Fibroblast of the aortic adventitia (primary cell): ENCODE measurements around the gene ZNF580. TPM values are rescaled to one million over a fixed set of nuclear protein-coding genes. Genes with fewer than 3 reads are reported as not detected.

ENCODE experiments used
- DNase-seq: peaks from one replicate; pipeline ENCODE4 v3.0.0-alpha.2; 2010; ENCODE audit warnings: low read depth
- H3K4me3 ChIP-seq: 2 replicates; pipeline ENCODE4 v1.5.1; 2011; ENCODE audit warnings: low read depth, mild to moderate bottlenecking, control low read depth, low read length, moderate library complexity
- total RNA-seq: library from RNA; depleted of rRNA; stranded (reverse); fragments of >200 nt; gene quantifications from 2 replicates; pipeline ENCODE4 v1.2.3, GENCODE V29; 2012; ENCODE audit warnings: low replicate concordance
- TF ChIP-seq, protein P1 (sequence below): IDR thresholded peaks from 2 replicates; pipeline ENCODE4 v1.5.1; 2011; ENCODE audit warnings: mild to moderate bottlenecking, low read length, control low read depth, inconsistent platforms; ENCODE audit not compliant: insufficient read depth

The ZNF580 gene
- total RNA-seq, 1 donor: 6.3 TPM

DNA sequence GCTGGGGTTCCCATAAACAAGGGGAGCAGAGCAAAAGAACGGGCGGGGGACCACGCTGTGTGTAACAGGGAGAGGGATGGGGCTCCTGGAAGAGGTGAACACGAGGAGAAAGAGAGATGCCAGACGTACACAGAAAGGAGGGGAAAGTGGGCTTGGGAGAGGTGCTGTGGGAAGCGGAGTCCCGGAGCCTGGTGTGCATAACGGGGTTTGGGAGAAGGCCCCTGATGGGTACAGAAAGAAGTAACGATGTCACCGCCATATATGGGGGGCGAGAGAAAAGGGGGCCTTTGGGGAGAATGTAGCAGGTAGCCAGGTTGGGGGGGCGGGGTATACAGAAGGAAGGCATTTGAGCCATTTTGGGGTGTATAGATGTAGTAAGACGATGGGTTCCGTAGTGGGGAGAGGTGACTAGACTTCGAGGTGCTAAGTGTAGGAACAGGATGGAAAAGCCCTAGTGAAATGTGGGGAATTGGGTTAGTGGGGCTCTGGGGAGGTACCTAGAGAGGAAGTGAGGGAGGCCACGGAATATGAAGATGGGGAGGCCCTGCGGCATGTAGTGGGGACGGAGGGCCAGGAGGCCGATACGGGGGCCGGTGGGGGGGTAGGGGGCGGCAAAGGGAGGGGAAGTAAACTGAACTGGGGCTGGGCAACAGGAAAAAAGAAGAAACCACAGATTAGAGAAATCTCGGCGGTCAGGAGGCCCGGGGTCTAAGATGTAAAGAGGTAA is 787 bp downstream of the ZNF580 start:
- peak overlapping the region; percentile 75 for H3K4me3 ChIP-seq
- peak; percentile 39 for DNase-seq
- TF ChIP-seq, protein P1, sequence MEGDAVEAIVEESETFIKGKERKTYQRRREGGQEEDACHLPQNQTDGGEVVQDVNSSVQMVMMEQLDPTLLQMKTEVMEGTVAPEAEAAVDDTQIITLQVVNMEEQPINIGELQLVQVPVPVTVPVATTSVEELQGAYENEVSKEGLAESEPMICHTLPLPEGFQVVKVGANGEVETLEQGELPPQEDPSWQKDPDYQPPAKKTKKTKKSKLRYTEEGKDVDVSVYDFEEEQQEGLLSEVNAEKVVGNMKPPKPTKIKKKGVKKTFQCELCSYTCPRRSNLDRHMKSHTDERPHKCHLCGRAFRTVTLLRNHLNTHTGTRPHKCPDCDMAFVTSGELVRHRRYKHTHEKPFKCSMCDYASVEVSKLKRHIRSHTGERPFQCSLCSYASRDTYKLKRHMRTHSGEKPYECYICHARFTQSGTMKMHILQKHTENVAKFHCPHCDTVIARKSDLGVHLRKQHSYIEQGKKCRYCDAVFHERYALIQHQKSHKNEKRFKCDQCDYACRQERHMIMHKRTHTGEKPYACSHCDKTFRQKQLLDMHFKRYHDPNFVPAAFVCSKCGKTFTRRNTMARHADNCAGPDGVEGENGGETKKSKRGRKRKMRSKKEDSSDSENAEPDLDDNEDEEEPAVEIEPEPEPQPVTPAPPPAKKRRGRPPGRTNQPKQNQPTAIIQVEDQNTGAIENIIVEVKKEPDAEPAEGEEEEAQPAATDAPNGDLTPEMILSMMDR: no peak

DNA sequence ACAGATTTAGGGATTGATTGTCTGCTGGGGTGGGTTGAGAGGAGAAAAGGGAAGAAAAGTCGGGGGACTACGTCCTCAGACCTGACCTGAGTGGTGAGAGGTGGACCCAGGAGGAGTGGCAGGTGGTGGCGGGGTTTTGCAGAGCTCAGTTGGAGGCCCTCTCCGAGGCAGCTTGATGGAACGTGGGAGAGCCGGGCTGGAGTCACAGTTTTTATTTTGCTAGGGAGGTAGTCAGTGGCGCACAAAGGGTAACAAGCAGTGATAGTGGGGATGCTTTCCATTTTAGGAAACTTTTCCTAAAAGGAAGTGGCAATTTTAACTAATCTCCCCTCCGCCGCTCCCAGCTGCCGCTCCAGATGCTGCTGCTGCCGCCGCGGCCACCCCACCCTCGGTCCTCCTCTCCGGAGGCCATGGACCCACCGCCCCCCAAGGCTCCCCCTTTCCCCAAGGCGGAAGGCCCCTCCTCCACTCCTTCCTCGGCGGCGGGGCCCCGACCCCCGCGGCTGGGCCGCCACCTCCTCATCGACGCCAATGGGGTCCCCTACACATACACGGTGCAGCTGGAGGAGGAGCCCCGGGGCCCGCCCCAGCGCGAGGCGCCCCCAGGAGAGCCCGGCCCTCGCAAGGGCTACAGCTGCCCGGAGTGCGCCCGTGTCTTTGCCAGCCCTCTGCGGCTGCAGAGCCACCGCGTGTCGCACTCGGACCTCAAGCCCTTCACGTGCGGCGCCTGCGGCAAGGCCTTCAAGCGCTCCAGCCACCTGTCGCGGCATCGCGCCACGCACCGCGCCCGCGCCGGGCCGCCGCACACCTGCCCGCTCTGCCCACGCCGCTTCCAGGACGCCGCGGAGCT is 1.6 kb downstream of the ZNF580 start:
- peak overlapping the region; percentile 75 for H3K4me3 ChIP-seq
- TF ChIP-seq, protein P1: no peak
- DNase-seq: peak; percentile 44

DNA sequence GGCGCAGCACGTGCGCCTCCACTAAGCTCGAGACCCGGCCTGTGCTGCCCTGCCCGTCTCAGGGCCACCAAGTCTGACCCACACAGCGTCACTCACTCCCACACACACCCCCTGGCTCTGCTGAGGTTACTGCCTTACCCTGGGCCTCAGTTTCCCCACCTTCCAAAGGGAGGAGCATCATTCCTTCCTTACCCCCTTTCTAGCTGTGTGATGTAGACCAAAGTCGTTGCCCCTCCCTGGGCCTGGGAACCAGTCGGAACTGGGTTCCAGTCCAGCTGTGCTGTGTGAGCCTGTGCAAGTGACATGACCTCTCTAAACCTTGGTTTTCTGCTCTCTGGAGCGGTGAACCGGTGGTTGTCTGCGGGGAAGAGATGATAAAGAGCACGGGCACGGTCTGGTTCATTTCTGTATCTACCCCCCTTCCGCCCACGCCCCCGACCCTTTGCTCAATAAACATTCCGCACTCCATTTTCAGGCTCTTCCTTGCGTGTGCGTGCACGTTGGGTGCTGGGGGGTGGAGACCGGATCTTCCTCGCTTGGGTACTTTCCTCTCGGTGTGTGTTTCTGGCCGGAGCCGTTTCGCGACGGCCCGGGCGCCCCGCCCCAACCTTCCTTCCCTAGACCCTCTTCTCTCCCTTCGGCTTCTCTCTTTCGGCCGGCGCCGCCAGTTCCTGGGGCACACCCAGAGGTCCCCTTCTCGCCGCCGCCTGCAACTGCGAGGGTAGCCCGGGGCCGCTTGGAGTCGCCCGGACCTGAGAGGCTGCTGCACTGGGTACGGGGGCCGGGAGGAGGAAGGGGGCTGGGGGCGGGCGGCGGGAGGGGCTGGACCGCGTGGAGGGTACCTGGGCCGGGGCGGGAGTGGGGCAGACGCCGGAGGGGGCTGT is 2.4 kb downstream of the ZNF580 start, which contains the start of gene ZNF581:
ZNF581 (plus strand) TSS at position 647 of the 884 bp plus-strand sequence. CDS start 923 bp downstream, outside the sequence.
- H3K4me3 ChIP-seq: peak within 1 kb of the TSS; percentile 75
- TF ChIP-seq, protein P1: no peak
- DNase-seq: peak; percentile 76

DNA sequence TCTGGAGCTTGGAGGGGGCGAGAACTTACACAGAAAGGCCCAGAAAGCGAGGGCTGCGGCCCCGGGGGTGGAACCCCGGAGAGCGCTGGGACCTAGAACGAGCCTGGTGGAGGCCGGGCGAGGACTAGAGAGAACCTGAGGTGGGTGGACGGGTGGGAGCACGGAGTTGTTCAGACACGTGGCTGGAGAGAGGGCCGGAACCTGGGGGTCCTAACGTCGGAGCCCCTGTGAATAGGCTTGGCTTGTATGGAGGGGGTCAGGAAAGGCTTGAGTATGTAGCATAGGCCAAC is 3.0 kb downstream of the ZNF580 start:
- TF ChIP-seq, protein P1: no peak
- H3K4me3 ChIP-seq: peak overlapping the region; percentile 75
- no peak for DNase-seq

DNA sequence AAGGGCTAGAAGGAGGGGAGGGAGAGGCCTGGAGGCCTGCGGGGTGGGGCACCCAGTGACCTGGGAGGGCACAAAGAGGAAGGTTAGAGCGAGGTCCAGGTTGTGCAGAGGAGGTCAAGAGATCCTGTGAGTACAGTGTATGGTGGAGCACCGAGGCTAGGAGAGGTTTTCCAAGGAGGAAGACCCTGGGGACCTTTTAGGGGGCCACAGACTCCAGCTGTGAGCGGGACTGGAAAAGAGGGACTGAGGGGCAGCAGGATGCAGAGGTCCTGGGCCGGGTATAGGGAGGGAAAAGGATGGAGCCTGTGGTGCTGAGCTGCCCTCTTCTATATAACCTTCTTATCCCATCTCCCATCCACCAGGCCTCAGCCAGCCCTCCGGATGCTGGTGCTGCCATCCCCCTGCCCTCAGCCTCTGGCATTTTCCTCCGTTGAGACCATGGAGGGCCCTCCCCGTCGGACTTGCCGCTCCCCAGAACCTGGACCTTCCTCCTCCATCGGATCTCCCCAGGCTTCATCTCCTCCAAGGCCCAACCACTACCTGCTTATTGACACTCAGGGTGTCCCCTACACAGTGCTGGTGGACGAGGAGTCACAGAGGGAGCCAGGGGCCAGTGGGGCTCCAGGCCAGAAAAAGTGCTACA is 3.5 kb downstream of the ZNF580 start:
- peak overlapping the region; percentile 75 for H3K4me3 ChIP-seq
- DNase-seq: no peak
- TF ChIP-seq, protein P1: no peak
